Ovary (tissue), 3 donors: ENCODE data around the gene EBF3.

Experiments used
- CTCF ChIP-seq, 3 donors: fragments of 450-650 bp in 2 of 3; fragments of 200-600 bp in 1 of 3; IDR thresholded peaks; one replicate each; pipeline versions ENCODE4 v1.5.1 to v1.8.0; 2016 to 2022; ENCODE audit warnings: antibody characterized with exemption in 3 of 3, mild to moderate bottlenecking in 1 of 3
- EP300 ChIP-seq: sonication (generic); formaldehyde crosslinking; IDR thresholded peaks from one replicate; pipeline ENCODE4 v1.6.1; 2017; ENCODE audit warnings: antibody characterized with exemption
- POLR2A ChIP-seq: fragments of 450-650 bp; IDR thresholded peaks from one replicate; pipeline ENCODE4 v1.6.1; 2017; ENCODE audit warnings: antibody characterized with exemption, mild to moderate bottlenecking, moderate library complexity
- donor health status: DM: no; HTN: no; CAD: no.

GRCh38 chr10:129855836-129856563 lies 108.1 kb downstream of the EBF3 start:
- TF ChIP-seq EP300 = no peak
- TF ChIP-seq CTCF (IDR thresholded peaks at IDR 0.05) = no peak
- no peak for TF ChIP-seq POLR2A
